ENCODE results near the gene ANGPTL4.
A peak's percentile ranks its signal among the peaks of the same experiment; 100 is the strongest.
"Not testable (repeated sequence)": the region's sequence is repeated elsewhere in the genome, so short reads cannot be mapped to it uniquely, and the experiment has no call there.

ANGPTL4 gene

GRCh38 chr19:8334458-8335342 lies 29.3 kb upstream of the ANGPTL4 start:
- peak in 1 of 2 experiments; percentile 88 for DNase-seq

DNA sequence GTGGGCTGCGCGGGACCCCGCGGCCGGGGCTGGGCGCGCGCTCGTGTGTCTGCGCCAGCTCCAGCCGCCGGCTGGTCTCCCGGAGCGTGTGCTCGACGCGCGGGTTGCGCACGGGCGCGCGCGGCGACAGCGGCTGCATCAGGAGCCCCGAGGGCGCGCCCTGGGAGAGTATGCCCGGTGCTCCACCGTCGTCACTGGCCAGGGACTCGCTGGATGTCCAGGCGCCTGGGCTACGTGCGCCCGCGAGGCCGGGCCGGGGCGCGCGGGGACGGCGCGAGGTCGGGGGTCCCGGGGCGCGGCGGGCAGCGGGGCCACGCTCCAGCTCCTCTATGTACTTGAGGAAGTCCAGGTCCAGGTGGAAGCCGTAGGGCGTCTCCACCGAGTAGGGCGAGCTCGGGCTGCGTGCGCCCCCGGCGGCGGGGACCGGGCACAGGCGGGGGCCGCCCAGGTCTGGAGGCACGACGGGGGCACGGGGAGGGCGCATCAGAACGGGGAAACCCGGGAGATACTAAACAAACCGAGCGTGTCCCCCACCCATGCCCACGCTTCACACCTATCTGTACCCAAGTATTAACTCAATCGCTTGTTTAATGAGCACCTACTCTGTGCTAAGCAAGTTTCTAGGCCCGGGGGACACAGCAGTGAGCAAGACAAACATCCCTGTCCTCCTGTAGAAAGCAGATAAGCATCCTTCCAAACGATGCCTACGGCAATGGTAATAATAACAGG lies 28.4 kb upstream of the ANGPTL4 start:
- peak in 1 of 2 experiments; percentile 55 for DNase-seq

GRCh38 chr19:8336072-8336569 lies 27.8 kb upstream of the ANGPTL4 start:
- DNase-seq, result peak in 1 of 2 experiments; percentile 26

GRCh38 chr19:8336660-8337059 lies 27.3 kb upstream of the ANGPTL4 start:
- no peak for DNase-seq

DNA sequence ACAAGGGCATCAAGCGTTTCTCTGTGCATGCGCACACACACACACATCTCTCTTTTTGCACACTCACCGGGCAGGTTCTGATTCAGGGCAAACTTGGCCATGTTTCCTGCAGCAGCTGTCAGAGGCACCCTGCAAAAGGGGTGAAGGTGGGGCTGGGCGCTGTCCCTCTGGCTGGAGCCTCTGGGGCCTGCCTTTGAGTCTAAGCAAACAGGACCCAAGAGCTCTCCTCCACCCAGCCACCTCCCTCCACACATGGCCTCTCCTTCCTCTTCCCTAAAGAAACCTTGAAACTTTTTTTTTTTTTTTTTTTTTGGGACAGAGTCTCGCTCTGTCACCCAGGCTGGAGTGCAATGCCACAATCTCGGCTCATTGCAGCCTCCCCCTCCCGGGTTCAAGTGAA lies 26.2 kb upstream of the ANGPTL4 start:
- DNase-seq, result peak in 1 of 2 experiments; percentile 20

DNA sequence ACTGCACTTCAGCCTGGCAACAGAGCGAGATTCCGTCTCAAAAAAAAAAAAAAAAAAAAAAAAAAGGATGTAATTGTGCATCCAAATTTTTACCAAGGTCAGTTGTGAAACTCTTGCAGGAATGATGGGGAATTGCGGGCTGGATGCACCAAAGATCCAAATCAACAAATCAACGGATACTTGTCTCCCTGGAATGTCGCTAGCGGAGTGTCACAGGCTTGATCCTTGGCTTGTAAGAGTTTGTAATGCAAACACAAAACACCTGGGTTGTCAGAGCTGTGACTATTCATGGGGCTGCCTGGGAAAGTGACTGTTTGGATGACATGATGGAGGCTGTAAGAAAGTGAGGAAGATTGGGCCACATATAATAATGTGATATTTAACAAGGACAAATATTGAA lies 25.1 kb upstream of the ANGPTL4 start:
- DNase-seq, result no peak

- no peak for DNase-seq
Measured at GRCh38 chr19:8340341-8341096, 23.4 kb upstream of the ANGPTL4 start.

DNA sequence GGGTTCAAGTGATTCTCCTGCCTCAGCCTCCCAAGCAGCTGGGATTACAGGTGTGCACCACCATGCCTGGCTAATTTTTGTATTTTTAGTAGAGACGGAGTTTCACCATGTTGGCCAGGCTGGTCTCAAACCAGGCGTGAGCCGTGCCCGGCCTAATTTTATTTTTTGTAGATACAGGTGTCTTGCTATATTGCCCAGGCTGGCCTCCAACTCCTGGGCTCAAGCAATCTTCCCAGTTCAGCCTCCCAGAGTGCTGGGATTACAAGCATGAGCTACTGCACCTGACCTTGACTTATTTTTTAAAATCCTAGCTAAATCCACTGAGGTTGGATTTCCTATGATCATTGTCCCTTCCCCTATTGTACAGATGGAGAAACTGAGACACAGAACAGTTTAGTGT lies 22.5 kb upstream of the ANGPTL4 start:
- not testable (repeated sequence) for DNase-seq

- DNase-seq, result no peak
Measured at GRCh38 chr19:8342316-8342683, 21.7 kb upstream of the ANGPTL4 start.

GRCh38 chr19:8342684-8343482 lies 21.1 kb upstream of the ANGPTL4 start, which contains the start of gene KANK3:
Gene KANK3 (minus strand): TSS chr19:8343262. CDS start chr19:8337828, 5,434 bp downstream.
- peak; percentile 69 to 91 for DNase-seq

GRCh38 chr19:8343483-8343844 lies 20.5 kb upstream of the ANGPTL4 start:
- DNase-seq, result no peak

DNA sequence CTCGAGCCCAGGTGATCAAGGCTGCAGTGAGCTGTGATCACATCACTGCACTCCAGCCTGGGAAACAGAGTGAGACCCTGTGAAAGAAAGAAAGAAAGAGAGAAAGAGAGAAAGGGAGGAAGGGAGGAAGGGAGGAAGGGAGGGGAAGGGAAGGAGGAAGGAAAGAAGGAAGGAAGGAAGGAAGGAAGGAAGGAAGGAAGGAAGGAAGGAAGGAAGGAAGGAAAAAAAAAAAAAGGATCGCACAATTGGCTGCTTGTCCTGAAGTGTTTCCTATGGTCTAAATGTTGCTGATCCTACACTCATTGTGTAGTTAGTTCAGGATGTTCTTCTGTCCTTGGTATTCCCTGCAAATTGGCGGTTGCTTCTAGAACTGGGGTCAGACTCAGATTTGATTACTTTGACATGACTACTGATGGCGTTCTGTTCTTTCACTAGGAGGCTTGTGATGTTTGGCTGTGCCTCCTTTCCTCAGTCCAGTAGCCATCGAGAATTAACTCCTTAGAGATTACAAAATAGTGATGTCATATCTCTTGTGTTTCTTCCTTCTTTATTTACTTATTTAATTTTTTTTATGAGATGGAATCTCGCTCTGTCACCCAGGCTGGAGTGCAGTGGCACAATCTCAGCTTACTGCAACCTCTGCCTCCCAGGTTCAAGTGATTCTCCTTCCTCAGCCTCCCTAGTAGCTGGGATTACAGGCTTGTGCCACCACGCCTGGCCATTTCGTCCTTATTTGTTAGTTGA lies 14.2 kb upstream of the ANGPTL4 start:
- not testable (repeated sequence) for DNase-seq

GRCh38 chr19:8352134-8352827 lies 11.7 kb upstream of the ANGPTL4 start:
- no peak for DNase-seq

GRCh38 chr19:8352845-8353244 lies 11.1 kb upstream of the ANGPTL4 start:
- not testable (repeated sequence) for DNase-seq

DNA sequence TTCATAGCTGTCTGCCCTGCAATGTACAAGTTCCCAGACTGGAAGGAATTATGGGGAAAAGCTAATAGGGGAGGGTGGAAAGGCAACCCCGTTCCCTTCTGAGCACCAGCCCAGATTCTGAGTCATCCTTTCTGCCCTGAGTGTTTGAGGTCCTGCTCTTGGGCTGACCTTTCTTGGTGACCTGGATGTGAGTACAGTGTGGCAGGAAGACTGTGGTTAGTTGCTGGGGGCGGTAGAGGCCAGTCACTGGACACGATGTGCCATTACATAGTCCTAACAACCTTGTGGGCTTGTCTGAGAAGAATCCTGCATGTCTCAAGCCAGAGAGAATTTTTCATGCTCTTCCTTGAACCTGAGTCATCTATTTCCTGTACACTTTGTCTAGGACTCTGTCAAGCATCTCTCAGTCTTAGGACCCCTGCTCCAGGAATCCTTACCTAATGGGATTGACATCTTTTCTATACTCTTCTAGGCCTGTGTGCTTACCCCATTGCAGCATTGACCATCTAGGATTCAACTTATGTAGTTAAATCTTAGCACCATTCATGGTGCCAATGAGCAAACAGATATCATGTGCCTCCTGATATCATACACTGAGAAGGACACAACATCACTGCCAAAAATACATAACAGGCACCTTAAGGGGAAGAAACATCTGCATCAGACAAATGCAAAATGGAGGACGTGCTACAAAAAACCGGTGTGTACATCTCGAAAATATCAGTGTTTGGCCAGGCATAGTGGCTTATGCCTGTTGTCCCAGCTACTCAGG lies 8.1 kb upstream of the ANGPTL4 start:
- no peak for DNase-seq

DNA sequence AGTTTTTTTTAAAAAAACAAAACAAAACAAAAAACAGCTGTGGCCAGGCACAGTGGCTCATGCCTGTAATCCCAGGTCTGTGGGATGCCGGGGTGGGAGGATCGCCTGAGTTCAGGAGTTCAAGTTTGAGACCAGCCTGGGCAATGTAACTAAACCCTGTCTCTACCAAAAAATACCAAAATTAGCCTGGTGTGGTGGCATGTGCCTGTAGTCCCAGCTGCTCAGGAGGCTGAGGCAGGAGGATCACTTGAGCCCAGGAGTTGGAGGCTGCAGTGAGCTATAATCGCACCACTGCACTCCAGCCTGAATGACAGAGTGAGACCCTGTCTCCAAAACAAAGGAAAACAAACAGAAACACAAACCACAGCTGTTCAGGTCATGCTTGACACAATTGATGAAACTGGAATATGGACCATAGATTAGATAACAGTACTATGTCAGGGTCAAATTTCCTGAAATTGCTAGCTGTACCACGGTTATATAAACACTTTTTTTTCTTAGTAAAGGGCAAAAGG lies 6.9 kb upstream of the ANGPTL4 start:
- no peak for DNase-seq

DNA sequence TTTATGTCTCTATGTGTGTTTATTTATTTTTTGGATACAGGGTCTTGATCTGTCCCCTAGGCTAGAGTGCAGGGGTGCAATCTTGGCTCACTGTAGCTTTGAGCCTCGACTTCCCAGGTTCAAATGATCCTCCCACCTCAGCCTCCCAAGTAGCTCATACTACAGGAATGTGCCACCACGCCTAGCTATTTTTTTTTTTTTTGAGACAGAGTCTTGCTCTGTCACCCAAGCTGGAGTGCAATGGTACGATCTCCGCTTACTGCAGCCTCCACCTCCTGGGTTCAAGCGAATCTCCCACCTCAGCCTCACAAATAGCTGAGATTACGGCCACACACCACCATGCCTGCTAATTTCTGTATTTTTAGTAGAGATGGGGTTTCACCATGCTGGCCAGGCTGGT lies 5.0 kb upstream of the ANGPTL4 start:
- no peak for DNase-seq

GRCh38 chr19:8360196-8360595 lies 3.8 kb upstream of the ANGPTL4 start:
- no peak for DNase-seq

DNA sequence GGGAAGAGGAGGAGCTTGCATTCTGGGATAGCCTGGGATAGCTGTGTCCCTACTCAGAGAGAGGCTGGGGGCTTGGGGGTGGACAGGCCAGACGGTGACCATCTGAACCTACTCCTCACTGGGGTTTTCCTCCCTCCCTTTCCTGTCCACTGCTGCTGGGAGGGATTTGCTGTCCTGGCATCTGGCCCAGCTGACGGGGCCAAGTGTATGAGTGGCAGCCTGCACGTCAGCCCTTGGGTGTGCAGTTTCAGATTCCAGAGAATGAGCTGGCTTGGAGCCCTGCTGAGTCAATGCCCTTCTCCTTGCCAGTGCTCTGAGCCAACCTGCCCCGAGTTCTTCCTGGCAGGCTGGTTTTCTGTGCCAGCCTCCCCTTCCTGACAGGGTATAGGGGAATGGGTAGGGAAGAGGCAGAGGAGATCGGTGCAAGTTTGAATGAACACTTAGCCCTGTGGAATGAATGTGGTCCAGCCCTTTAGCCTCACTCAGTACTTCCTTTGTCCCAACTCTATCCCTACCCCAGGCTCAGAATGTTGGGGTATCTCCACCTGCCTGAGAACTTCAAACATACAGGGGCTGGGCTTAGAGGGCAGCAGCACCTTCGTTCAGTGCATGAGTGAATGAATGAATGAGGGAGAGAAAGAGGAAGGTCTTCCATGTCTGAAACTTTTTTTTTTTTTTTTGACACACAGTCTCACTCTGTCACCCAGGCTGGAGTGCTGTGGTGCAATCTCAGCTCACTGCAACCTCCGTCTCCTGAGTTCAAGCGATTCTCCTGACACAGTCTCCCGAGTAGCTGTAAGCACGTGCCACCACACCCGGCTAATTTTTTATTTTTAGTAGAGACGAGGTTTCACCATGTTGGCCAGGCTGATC lies 1.8 kb upstream of the ANGPTL4 start:
- DNase-seq, result no peak
